Measurements from ENCODE around the gene ZNF497. TPM values are rescaled to one million over a fixed set of nuclear protein-coding genes. Genes with fewer than 3 reads are reported as not detected.

Gene ZNF497
- total and polyA plus RNA-seq, 4 donors = 0.97 to 3.8 (median 2.4) TPM

DNA sequence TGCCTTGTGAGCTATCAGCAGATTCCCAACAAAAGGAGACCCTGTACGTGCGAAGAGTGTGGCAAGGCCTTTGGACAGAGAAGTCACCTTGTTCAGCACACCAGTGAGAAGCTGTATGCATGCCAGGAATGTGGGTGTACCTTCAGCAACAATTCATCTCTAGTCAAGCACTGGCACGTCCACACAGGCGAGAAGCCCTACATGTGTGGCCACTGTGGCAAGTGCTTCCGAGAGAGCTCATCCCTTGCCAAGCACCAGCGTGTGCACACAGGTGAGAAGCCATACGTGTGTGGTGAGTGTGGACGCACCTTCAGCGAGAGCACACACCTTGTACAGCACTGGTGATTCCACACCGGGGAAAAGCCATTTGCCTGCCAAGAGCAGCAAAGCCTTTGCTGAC is 43.3 kb downstream of the ZNF497 start:
- ATAC-seq (ENCODE audit: insufficient read depth, low FRiP score) (no peak), DNase-seq (no peak)
- TF ChIP-seq, protein P1, sequence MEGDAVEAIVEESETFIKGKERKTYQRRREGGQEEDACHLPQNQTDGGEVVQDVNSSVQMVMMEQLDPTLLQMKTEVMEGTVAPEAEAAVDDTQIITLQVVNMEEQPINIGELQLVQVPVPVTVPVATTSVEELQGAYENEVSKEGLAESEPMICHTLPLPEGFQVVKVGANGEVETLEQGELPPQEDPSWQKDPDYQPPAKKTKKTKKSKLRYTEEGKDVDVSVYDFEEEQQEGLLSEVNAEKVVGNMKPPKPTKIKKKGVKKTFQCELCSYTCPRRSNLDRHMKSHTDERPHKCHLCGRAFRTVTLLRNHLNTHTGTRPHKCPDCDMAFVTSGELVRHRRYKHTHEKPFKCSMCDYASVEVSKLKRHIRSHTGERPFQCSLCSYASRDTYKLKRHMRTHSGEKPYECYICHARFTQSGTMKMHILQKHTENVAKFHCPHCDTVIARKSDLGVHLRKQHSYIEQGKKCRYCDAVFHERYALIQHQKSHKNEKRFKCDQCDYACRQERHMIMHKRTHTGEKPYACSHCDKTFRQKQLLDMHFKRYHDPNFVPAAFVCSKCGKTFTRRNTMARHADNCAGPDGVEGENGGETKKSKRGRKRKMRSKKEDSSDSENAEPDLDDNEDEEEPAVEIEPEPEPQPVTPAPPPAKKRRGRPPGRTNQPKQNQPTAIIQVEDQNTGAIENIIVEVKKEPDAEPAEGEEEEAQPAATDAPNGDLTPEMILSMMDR (IDR thresholded peaks at IDR 0.05; ENCODE audit: control extremely low read depth, extremely low read depth) = no peak
- Histone ChIP-seq H3K4me3 (no peak overlapping the region), H3K9me3 (ENCODE audit: control insufficient read depth in 4 of 4, insufficient read depth in 3 of 4, low read length in 3 of 4) (peaks cover 0 to 2% (median 0%) of the 10 kb centered on the region in 4 donors), H3K27ac (ENCODE audit: low read depth in 1 of 2, low read length in 1 of 2) (no peak overlapping the region), H3K36me3 (ENCODE audit: control insufficient read depth in 4 of 4, insufficient read depth in 4 of 4, low read length in 4 of 4) (peaks cover 8 to 11% (median 9%) of the 10 kb centered on the region in 4 donors), H3K9ac (ENCODE audit: insufficient read depth in 1 of 2, low read length in 2 of 2) (no peak overlapping the region), H3K4me1 (ENCODE audit: control insufficient read depth in 5 of 5, insufficient read depth in 5 of 5, low read length in 5 of 5) (no peaks in the 10 kb centered on the region), H3K27me3 (ENCODE audit: control insufficient read depth in 3 of 3, insufficient read depth in 3 of 3, low read length in 2 of 3) (no peaks in the 10 kb centered on the region)
- WGBS, 2 donors = 95 to 97% methylated on average over 10 of the region's 10 CpGs

DNA sequence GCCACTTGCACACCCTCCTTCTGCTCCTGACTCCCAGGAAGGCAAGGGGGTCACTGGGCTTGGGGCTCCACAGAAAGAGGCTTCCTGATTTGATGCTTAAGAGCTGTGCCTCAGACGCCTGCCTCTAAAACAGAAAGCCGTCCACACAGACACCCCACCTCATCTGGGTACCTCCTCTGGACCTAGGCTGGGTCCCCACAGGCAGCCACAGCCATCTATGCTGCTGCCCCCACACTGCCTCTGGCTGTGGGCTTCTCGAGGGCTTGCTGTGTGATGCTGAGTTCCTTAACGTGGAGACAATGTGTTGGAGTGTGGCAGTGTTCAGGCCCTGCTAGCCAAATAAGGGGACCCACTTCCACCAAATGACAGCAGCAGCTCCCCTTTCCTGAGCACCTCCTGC is 44.3 kb downstream of the ZNF497 start:
- TF ChIP-seq, protein P1 (IDR thresholded peaks at IDR 0.05; ENCODE audit: control extremely low read depth, extremely low read depth) = no peak
- DNase-seq = no peak
- peaks cover 12 to 16% (median 15%) of the 10 kb centered on the region in 4 donors for H3K36me3 ChIP-seq (ENCODE audit: control insufficient read depth in 4 of 4, insufficient read depth in 4 of 4, low read length in 4 of 4)
- H3K27me3 ChIP-seq (ENCODE audit: control insufficient read depth in 3 of 3, insufficient read depth in 3 of 3, low read length in 2 of 3) = no peaks in the 10 kb centered on the region
- H3K4me3 ChIP-seq = no peak overlapping the region
- 82 to 87% methylated on average over 4 of the region's 4 CpGs for WGBS, 2 donors
- ATAC-seq (ENCODE audit: insufficient read depth, low FRiP score) = no peak
- H3K27ac ChIP-seq (ENCODE audit: low read depth in 1 of 2, low read length in 1 of 2) = no peak overlapping the region
- no peaks in the 10 kb centered on the region for H3K4me1 ChIP-seq (ENCODE audit: control insufficient read depth in 5 of 5, insufficient read depth in 5 of 5, low read length in 5 of 5)
- peaks cover 0 to 2% (median 0%) of the 10 kb centered on the region in 4 donors for H3K9me3 ChIP-seq (ENCODE audit: control insufficient read depth in 4 of 4, insufficient read depth in 3 of 4, low read length in 3 of 4)
- no peak overlapping the region for H3K9ac ChIP-seq (ENCODE audit: insufficient read depth in 1 of 2, low read length in 2 of 2)

DNA sequence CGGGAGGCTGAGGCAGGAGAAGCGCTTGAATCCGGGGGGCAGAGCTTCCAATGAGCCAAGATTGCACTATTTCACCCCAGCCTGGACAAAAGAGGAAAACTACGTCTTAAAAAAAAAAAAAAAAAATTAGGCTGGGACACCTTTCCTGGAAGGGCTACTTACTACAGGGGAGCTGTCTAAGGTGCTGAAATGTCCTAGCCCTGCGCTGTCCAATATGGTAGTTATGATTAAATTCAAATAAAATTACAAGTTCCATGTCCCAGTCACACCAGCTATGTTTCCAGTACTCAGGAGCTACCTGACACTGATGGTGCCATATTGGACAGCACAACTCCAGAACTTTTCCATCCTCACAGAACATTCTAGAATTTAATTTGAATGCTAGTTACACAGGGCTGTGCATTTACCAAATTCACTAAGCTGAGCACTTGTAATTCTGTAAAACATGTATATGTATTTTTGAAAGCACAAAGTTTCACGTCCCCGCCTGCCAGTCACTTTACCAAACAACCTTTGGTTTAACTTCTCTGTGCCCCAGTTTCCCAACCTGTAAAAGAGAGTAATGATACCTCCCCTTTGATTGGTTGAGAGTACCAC is 45.0 kb downstream of the ZNF497 start:
- DNase-seq (peak; percentile 30 to 74 (median 50)), ATAC-seq (ENCODE audit: insufficient read depth, low FRiP score) (no peak)
- no peak overlapping the region for H3K9ac ChIP-seq (ENCODE audit: insufficient read depth in 1 of 2, low read length in 2 of 2)
- TF ChIP-seq, protein P1 (IDR thresholded peaks at IDR 0.05; ENCODE audit: control extremely low read depth, extremely low read depth) = no peak
- H3K9me3 ChIP-seq (ENCODE audit: control insufficient read depth in 4 of 4, insufficient read depth in 3 of 4, low read length in 3 of 4) = peaks cover 0 to 2% (median 0%) of the 10 kb centered on the region in 4 donors
- H3K27ac ChIP-seq (ENCODE audit: low read depth in 1 of 2, low read length in 1 of 2) = no peak overlapping the region
- H3K4me3 ChIP-seq = no peak overlapping the region
- 67 to 72% methylated on average over 7 of the region's 7 CpGs for WGBS, 2 donors
- H3K36me3 ChIP-seq (ENCODE audit: control insufficient read depth in 4 of 4, insufficient read depth in 4 of 4, low read length in 4 of 4) = peaks cover 16 to 21% (median 19%) of the 10 kb centered on the region in 4 donors
- H3K4me1 ChIP-seq (ENCODE audit: control insufficient read depth in 5 of 5, insufficient read depth in 5 of 5, low read length in 5 of 5) = no peaks in the 10 kb centered on the region
- H3K27me3 ChIP-seq (ENCODE audit: control insufficient read depth in 3 of 3, insufficient read depth in 3 of 3, low read length in 2 of 3) = no peaks in the 10 kb centered on the region

DNA sequence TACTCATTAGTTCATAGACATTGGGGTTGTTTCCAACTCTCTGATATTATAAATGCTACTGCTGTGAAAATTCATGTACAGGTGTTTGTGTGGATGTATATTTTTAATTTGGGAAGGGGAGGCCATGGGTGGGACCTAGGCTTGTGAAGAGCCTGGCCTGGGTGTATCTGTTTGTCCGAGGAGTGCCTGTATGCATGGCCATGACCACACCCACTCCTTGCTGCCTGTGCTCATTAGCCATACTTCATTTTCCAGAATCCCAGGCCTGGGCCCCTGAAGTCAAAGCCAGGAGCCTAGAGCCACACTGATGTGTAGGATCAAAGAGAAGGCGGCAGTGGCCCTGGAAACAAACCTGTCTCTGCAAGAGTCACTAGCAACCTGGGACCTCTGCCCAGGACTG is 47.0 kb downstream of the ZNF497 start:
- H3K9ac ChIP-seq (ENCODE audit: insufficient read depth in 1 of 2, low read length in 2 of 2) = no peak overlapping the region
- no peak for ATAC-seq (ENCODE audit: insufficient read depth, low FRiP score)
- H3K9me3 ChIP-seq (ENCODE audit: control insufficient read depth in 4 of 4, insufficient read depth in 3 of 4, low read length in 3 of 4) = peaks cover 0 to 3% (median 0%) of the 10 kb centered on the region in 4 donors
- TF ChIP-seq, protein P1 (IDR thresholded peaks at IDR 0.05; ENCODE audit: control extremely low read depth, extremely low read depth) = no peak
- DNase-seq = no peak
- H3K27me3 ChIP-seq (ENCODE audit: control insufficient read depth in 3 of 3, insufficient read depth in 3 of 3, low read length in 2 of 3) = no peaks in the 10 kb centered on the region
- peaks cover 0 to 1% (median 0%) of the 10 kb centered on the region in 5 donors for H3K4me1 ChIP-seq (ENCODE audit: control insufficient read depth in 5 of 5, insufficient read depth in 5 of 5, low read length in 5 of 5)
- no peak overlapping the region for H3K4me3 ChIP-seq
- WGBS, 2 donors = 95 to 96% methylated on average over 2 of the region's 2 CpGs
- no peak overlapping the region for H3K27ac ChIP-seq (ENCODE audit: low read depth in 1 of 2, low read length in 1 of 2)
- H3K36me3 ChIP-seq (ENCODE audit: control insufficient read depth in 4 of 4, insufficient read depth in 4 of 4, low read length in 4 of 4) = peaks cover 23 to 33% (median 28%) of the 10 kb centered on the region in 4 donors
